Peyer's patch (tissue), 4 donors: Measurements from ENCODE around the gene MRPL44.

Source experiments
- POLR2A ChIP-seq, 2 donors: fragments of 450-650 bp; IDR thresholded peaks; one replicate each; pipeline ENCODE4 v1.5.1; 2017; ENCODE audit warnings: antibody characterized with exemption in 2 of 2, mild to moderate bottlenecking in 2 of 2, moderate library complexity in 2 of 2
- TF ChIP-seq, protein P1 (sequence below), 6 experiments: fragments of 450-650 bp in 4 of 6; fragments of 200-600 bp in 2 of 6; sonication (generic) in 1 of 6; IDR thresholded peaks; one replicate each; pipeline ENCODE4 v1.5.1; 2017 to 2019; ENCODE audit warnings: antibody characterized with exemption in 6 of 6, mild to moderate bottlenecking in 3 of 6, moderate library complexity in 1 of 6

DNA sequence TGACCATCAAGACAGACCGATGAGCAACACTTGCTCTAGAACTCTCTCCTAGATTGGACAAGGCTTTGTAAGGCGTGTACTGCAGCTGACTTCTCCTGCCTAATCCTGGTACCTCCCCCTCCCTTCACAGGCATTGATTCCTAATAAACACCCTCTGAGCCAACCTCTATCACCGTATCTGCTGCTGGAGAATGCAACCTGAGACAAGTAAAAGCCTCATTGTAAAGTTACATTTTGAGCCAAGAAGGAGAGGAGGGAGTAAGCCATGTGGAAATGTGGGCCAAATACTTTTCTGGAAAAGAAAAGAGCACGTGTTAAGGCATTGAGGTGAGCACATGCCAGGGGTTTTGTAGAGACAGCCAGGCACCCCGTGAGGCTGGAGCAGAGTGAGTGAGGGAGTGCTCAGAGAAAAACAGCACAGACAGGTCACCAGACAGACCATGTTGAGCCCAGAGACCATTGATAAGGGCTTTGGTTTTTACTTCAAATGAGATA lies 9.5 kb upstream of the MRPL44 start:
- TF ChIP-seq, protein P1, sequence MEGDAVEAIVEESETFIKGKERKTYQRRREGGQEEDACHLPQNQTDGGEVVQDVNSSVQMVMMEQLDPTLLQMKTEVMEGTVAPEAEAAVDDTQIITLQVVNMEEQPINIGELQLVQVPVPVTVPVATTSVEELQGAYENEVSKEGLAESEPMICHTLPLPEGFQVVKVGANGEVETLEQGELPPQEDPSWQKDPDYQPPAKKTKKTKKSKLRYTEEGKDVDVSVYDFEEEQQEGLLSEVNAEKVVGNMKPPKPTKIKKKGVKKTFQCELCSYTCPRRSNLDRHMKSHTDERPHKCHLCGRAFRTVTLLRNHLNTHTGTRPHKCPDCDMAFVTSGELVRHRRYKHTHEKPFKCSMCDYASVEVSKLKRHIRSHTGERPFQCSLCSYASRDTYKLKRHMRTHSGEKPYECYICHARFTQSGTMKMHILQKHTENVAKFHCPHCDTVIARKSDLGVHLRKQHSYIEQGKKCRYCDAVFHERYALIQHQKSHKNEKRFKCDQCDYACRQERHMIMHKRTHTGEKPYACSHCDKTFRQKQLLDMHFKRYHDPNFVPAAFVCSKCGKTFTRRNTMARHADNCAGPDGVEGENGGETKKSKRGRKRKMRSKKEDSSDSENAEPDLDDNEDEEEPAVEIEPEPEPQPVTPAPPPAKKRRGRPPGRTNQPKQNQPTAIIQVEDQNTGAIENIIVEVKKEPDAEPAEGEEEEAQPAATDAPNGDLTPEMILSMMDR (IDR thresholded peaks at IDR 0.05) = no peak
- TF ChIP-seq POLR2A (IDR thresholded peaks at IDR 0.05) = no peak
